Endothelial cell of umbilical vein (primary cell): ENCODE data around the gene EEF1AKMT2. TPM values are rescaled to one million over a fixed set of nuclear protein-coding genes. Genes with fewer than 3 reads are reported as not detected.

Experiments used
- BruUV-seq: library from RNA; stranded (reverse); fragments of 400-500 nt; replicated peaks from 2 replicates; lab custom pipeline; 2021; lab: Mats Ljungman, UMichigan
- CTCF ChIA-PET: fragments of 300-600, 350-600 bp; sonication (Branson Sonifier 250); formaldehyde crosslinking; loops from one replicate; lab custom pipeline; 2021; ENCODE audit warnings: antibody characterized with exemption, inconsistent platforms; lab: Charles Lee
- POLR2A ChIA-PET: fragments of 300-600, 350-600 bp; sonication (Branson Sonifier 250); formaldehyde crosslinking; loops from one replicate; lab custom pipeline; 2021; ENCODE audit warnings: antibody characterized with exemption, inconsistent platforms; lab: Charles Lee
- DNase-seq: peaks from one replicate; pipeline ENCODE4 v3.0.0-alpha.2; 2011; ENCODE audit warnings: low read depth, low spot score
- FAIRE-seq: peaks from 2 replicates; lab custom pipeline; 2011; peaks lifted over from hg19 to GRCh38; lab: Jason Lieb, UNC
- H2AFZ ChIP-seq: 2 replicates; pipeline ENCODE4 v1.6.0; 2012; ENCODE audit warnings: low read depth, low read length, control low read depth, inconsistent platforms
- H3K27ac ChIP-seq: 2 replicates; pipeline ENCODE4 v1.5.1; 2011; ENCODE audit warnings: low read depth, mild to moderate bottlenecking, control low read depth, low read length, moderate library complexity; ENCODE audit not compliant: insufficient read depth
- H3K27me3 ChIP-seq, 2 experiments: 2 replicates each; pipeline versions ENCODE4 v1.6.0 to v1.6.1; 2011; ENCODE audit warnings: low read length in 2 of 2, mixed read lengths in 1 of 2; ENCODE audit not compliant: control insufficient read depth in 2 of 2, insufficient read depth in 2 of 2
- H3K36me3 ChIP-seq, 2 experiments: 2 replicates in 1 of 2; 3 replicates in 1 of 2; pipeline ENCODE4 v1.5.1; 2011; ENCODE audit warnings: low read length in 2 of 2, mild to moderate bottlenecking in 1 of 2, moderate library complexity in 1 of 2; ENCODE audit not compliant: control insufficient read depth in 2 of 2, insufficient read depth in 2 of 2; ENCODE audit errors: extremely low read depth in 1 of 2
- H3K4me1 ChIP-seq: 3 replicates; pipeline ENCODE4 v1.5.1; 2011; ENCODE audit warnings: mild to moderate bottlenecking, low read length; ENCODE audit not compliant: control insufficient read depth, insufficient read depth; ENCODE audit errors: extremely low read depth
- H3K4me2 ChIP-seq: 2 replicates; pipeline ENCODE4 v1.6.1; 2011; ENCODE audit warnings: low read length, control low read depth, mixed read lengths; ENCODE audit not compliant: insufficient read depth
- H3K4me3 ChIP-seq, 3 experiments: fragments of 200-600 bp in 1 of 3; sonication (generic), shearing (Covaris generic) in 1 of 3; replicated peaks in 1 of 3; 2 replicates each; pipeline ENCODE4 v1.5.1; 2011 to 2016; ENCODE audit warnings: control low read depth in 3 of 3, low read length in 3 of 3, mild to moderate bottlenecking in 2 of 3, inconsistent platforms in 1 of 3, low read depth in 1 of 3, moderate library complexity in 1 of 3; ENCODE audit not compliant: insufficient read depth in 1 of 3
- H3K79me2 ChIP-seq: 2 replicates; pipeline ENCODE4 v1.6.0; 2012; ENCODE audit warnings: low read length, inconsistent platforms; ENCODE audit not compliant: control insufficient read depth, insufficient read depth
- H3K9ac ChIP-seq: replicated peaks from 2 replicates; pipeline ENCODE3; 2011; ENCODE audit warnings: low read length, control low read depth; ENCODE audit not compliant: insufficient read depth; ENCODE audit errors: extremely low read depth
- H3K9me1 ChIP-seq: replicated peaks from 3 replicates; pipeline ENCODE4 v1.6.0; 2011; ENCODE audit warnings: mild to moderate bottlenecking, low read length; ENCODE audit not compliant: control insufficient read depth, insufficient read depth; ENCODE audit errors: extremely low read depth
- H3K9me3 ChIP-seq: replicated peaks from 2 replicates; pipeline ENCODE4 v1.5.1; 2012; ENCODE audit warnings: low read length, inconsistent platforms; ENCODE audit not compliant: control insufficient read depth, insufficient read depth
- H4K20me1 ChIP-seq: replicated peaks from 2 replicates; pipeline ENCODE3; 2011; ENCODE audit warnings: mild to moderate bottlenecking, low read length; ENCODE audit not compliant: control insufficient read depth, insufficient read depth; ENCODE audit errors: extremely low read depth
- CTCF ChIP-seq, 2 donors: IDR thresholded peaks; 1 replicate in 1 of 2; 2 replicates in 1 of 2; pipeline ENCODE4 v1.5.1; 2011; ENCODE audit warnings: low read length in 2 of 2, mild to moderate bottlenecking in 2 of 2, moderate library complexity in 2 of 2, control low read depth in 1 of 2, inconsistent platforms in 1 of 2, low read depth in 1 of 2; ENCODE audit not compliant: insufficient read depth in 1 of 2; ENCODE audit errors: extremely low read depth in 1 of 2
- EZH2 ChIP-seq: IDR thresholded peaks from 2 replicates; pipeline ENCODE4 v1.6.1; 2012; ENCODE audit warnings: borderline replicate concordance, low read depth, mild to moderate bottlenecking, moderate library complexity, low read length, inconsistent platforms; ENCODE audit not compliant: severe bottlenecking
- FOS ChIP-seq: IDR thresholded peaks from 2 replicates; pipeline ENCODE4 v1.6.1; 2011; ENCODE audit warnings: mild to moderate bottlenecking, low read length, moderate library complexity, borderline replicate concordance; ENCODE audit not compliant: insufficient read depth
- GATA2 ChIP-seq: IDR thresholded peaks from 2 replicates; pipeline ENCODE4 v1.7.0; 2011; ENCODE audit warnings: low read depth, mild to moderate bottlenecking, moderate library complexity, mixed read lengths, low read length; ENCODE audit not compliant: insufficient read length, insufficient read depth
- JUN ChIP-seq: IDR thresholded peaks from 2 replicates; pipeline ENCODE4 v1.6.1; 2011; ENCODE audit warnings: borderline replicate concordance, low read depth; ENCODE audit not compliant: insufficient read length, insufficient read depth
- MAX ChIP-seq: IDR thresholded peaks from 2 replicates; pipeline ENCODE4 v1.6.1; 2011; ENCODE audit not compliant: insufficient read depth, insufficient read length
- POLR2A ChIP-seq: IDR thresholded peaks from 2 replicates; pipeline ENCODE4 v1.6.1; 2012; ENCODE audit warnings: low read depth, mild to moderate bottlenecking, control low read depth, low read length
- POLR2AphosphoS5 ChIP-seq: IDR thresholded peaks from 2 replicates; pipeline ENCODE4 v1.6.1; 2012; ENCODE audit warnings: low read depth, mild to moderate bottlenecking, control low read depth, low read length, moderate library complexity; ENCODE audit not compliant: insufficient read depth
- dilution Hi-C: fragments of 300-500 bp; cut with MboI; formaldehyde crosslinking; loops from one replicate; pipeline ENCODE4 v1.15.0; 2019; ENCODE audit warnings: low sequenced_read_pairs; ENCODE audit not compliant: extremely low pct_ligation_motif_present
- intact Hi-C: fragments of 100-400 bp; cut with micrococcal nuclease; formaldehyde crosslinking; loops from one replicate; pipeline ENCODE4 v1.10.0; 2022
- polyA plus RNA-seq, 4 experiments: library from polyadenylated mRNA; depleted of rRNA in 3 of 4; stranded (reverse) in 3 of 4; unstranded in 1 of 4; fragments of >200 nt; gene quantifications; 2 replicates each; pipeline versions ENCODE4 v1.2.1 to v1.2.3, GENCODE V29; 2011 to 2012; ENCODE audit warnings: missing spikeins in 1 of 4
- total RNA-seq: library from RNA; stranded (reverse); gene quantifications from 2 replicates; pipeline ENCODE4 v1.2.3, GENCODE V29; 2021

EEF1AKMT2 gene
- total and polyA plus RNA-seq, 2 donors (not counting 3 experiments of a cell fraction or from before 2014, with no cell fraction given) = 8.5 to 21.3 TPM

- DNase-seq = no peak
- dilution Hi-C loops = no loop called here
- no peaks in the 10 kb centered on the region for H3K36me3 ChIP-seq
These were observed 80.5 kb downstream of the EEF1AKMT2 start for GRCh38 chr10:124711145-124711544.

More at GRCh38 chr10:124711145-124711544, 80.5 kb downstream of the EEF1AKMT2 start:
- Histone ChIP-seq H3K9me3 (no peaks in the 10 kb centered on the region), H3K9me1 (no peaks in the 10 kb centered on the region), H3K4me1 (peaks cover 12% of the 10 kb centered on the region), H4K20me1 (no peaks in the 10 kb centered on the region), H3K4me3 (no peak overlapping the region), H3K9ac (no peak overlapping the region), H3K27me3 (no peaks in the 10 kb centered on the region), H3K79me2 (peaks cover 4% of the 10 kb centered on the region), H3K4me2 (no peak overlapping the region), H3K27ac (no peak overlapping the region), H2AFZ (no peak overlapping the region)
- CTCF ChIA-PET = interaction anchor here (3.2 kb wide), 1 partner anchor 30 kb away, joined by 25 read pairs; no protein-coding TSS in a partner anchor
- POLR2A ChIA-PET = no interaction called here
- no peak for FAIRE-seq
- no TSS peak for BruUV-seq
- TF ChIP-seq EZH2 = no peak
- no peak for TF ChIP-seq GATA2
- TF ChIP-seq MAX = no peak
- TF ChIP-seq JUN = no peak
- no peak for TF ChIP-seq FOS
- TF ChIP-seq CTCF (IDR thresholded peaks at IDR 0.05; ENCODE audit: extremely low read depth in 1 of 2, insufficient read depth in 1 of 2, low read depth in 1 of 2, low read length in 2 of 2) = no peak
- TF ChIP-seq POLR2AphosphoS5 = no peak
- TF ChIP-seq POLR2A = no peak
- intact Hi-C loops = no loop called here
